ENCODE measurements around the gene CREG1. TPM values are rescaled to one million over a fixed set of nuclear protein-coding genes. Genes with fewer than 3 reads are reported as not detected.
"Not testable (repeated sequence)": the region's sequence is repeated elsewhere in the genome, so short reads cannot be mapped to it uniquely, and the experiment has no call there.

Gene CREG1
- polyA plus RNA-seq, 1 experiment = 27.5 TPM

DNA sequence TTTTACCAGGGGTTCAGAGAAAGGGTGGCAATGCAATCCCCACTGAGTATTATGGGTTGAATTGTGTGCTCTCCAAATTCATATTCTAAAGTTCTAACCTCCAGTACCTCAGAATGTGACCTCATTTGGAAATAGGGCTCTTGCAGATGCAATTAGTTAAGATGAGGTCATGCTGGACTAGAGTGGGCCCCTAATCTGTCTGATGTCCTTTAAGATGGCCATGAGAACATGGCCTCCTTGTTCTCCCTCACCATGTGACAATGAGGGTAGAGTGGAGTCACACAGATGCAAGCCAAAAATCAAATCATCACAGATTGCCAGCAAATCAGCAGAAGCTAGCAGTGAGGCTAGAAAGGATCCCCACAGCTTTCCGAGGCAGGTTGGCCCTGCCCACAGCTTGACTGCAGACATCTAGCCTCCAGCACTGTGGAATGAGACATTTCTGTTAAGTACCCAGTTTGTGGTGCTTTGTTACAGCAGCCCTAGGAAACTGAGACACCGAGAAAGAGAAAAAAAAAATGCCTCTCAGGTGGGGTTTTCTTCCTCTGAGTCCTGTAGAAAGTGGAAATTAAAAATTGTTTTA, 25.5 kb upstream of the CREG1 start:
- Histone ChIP-seq H3K36me3 (ENCODE audit: control insufficient read depth, insufficient read depth, low read length) (no peaks in the 10 kb centered on the region), H3K4me3 (ENCODE audit: low read depth, low read length) (no peak overlapping the region), H3K27me3 (ENCODE audit: control insufficient read depth, insufficient read depth, low read length) (no peaks in the 10 kb centered on the region)
- ChIA-PET CTCF (interaction anchor here (1.3 to 2.4 kb wide), 2 partner anchors 15 to 109 kb away, joined by 3 to 6 read pairs; no protein-coding TSS in a partner anchor), POLR2A (no interaction called here)
- no peak for DNase-seq (ENCODE audit: low read depth)
- TF ChIP-seq, protein P1, sequence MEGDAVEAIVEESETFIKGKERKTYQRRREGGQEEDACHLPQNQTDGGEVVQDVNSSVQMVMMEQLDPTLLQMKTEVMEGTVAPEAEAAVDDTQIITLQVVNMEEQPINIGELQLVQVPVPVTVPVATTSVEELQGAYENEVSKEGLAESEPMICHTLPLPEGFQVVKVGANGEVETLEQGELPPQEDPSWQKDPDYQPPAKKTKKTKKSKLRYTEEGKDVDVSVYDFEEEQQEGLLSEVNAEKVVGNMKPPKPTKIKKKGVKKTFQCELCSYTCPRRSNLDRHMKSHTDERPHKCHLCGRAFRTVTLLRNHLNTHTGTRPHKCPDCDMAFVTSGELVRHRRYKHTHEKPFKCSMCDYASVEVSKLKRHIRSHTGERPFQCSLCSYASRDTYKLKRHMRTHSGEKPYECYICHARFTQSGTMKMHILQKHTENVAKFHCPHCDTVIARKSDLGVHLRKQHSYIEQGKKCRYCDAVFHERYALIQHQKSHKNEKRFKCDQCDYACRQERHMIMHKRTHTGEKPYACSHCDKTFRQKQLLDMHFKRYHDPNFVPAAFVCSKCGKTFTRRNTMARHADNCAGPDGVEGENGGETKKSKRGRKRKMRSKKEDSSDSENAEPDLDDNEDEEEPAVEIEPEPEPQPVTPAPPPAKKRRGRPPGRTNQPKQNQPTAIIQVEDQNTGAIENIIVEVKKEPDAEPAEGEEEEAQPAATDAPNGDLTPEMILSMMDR (IDR thresholded peaks at IDR 0.05; ENCODE audit: insufficient read depth, low read depth, low read length) = no peak

DNA sequence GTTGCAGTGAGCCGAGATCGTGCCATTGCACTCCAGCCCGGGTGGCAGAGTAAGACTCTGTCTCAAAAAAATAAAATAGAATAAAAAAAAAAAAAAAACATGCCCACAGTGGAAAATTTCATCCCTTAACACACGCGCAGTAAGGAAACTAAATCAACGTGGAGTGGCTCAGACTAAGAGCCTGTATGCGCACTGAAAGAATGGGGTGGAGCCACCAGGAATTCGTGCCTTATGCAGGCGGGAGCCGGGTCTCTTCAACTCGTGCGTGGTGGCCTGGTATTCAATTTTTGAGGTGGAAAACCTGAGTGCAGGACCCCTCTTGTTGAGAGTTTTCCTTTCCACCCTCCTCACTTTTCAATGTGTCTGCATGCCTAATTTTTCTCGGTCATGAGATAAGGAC, 22.1 kb upstream of the CREG1 start:
- no peaks in the 10 kb centered on the region for H3K36me3 ChIP-seq (ENCODE audit: control insufficient read depth, insufficient read depth, low read length)
- H3K4me3 ChIP-seq (ENCODE audit: low read depth, low read length) = no peak overlapping the region
- TF ChIP-seq, protein P1 (IDR thresholded peaks at IDR 0.05; ENCODE audit: insufficient read depth, low read depth, low read length) = no peak
- POLR2A ChIA-PET = no interaction called here
- DNase-seq (ENCODE audit: low read depth) = no peak
- CTCF ChIA-PET = no interaction called here
- no peaks in the 10 kb centered on the region for H3K27me3 ChIP-seq (ENCODE audit: control insufficient read depth, insufficient read depth, low read length)

DNA sequence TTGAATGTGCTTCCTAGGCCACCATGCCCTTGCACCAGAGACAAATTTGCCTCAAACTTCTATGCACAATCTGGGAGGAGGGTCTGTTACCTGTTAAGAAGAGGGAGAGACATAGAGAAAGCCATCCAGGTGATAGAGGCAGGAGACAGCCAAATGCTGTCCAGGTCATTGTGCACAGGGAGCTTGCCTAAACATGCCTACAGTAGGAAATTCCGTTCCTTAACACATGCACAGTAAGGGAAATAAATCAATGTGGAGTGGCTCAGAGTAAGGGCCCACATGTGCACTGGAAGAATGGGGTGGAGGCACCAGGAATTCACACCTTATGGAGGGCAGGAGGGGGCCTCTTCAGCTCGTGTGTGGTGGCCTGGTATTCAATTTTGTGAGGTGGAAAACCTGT, 19.5 kb upstream of the CREG1 start:
- TF ChIP-seq, protein P1 (IDR thresholded peaks at IDR 0.05; ENCODE audit: insufficient read depth, low read depth, low read length) = no peak
- H3K27me3 ChIP-seq (ENCODE audit: control insufficient read depth, insufficient read depth, low read length) = no peaks in the 10 kb centered on the region
- no peaks in the 10 kb centered on the region for H3K36me3 ChIP-seq (ENCODE audit: control insufficient read depth, insufficient read depth, low read length)
- POLR2A ChIA-PET = no interaction called here
- CTCF ChIA-PET = interaction anchor here (1.2 to 1.5 kb wide), 3 partner anchors 8 to 17 kb away, joined by 3 to 5 read pairs (median 3); no protein-coding TSS in a partner anchor
- DNase-seq (ENCODE audit: low read depth) = no peak
- H3K4me3 ChIP-seq (ENCODE audit: low read depth, low read length) = no peak overlapping the region

DNA sequence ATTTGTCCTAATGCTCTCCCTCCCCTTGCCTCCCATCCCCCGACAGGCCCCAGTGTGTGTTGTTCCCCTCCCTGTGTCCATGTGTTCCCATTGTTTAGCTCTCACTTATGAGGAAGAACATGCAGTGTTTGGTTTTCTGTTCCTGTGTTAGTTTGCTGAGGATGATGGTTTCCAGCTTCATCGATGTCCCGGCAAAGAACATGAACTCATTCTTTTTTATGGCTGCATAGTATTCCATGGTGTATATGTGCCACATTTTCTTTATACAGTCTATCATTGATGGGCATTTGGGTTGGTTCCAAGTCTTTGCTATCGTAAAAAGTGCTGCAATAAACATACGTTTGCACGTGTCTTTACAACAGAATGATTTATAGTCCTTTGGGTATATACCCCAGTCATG, 17.1 kb upstream of the CREG1 start:
- H3K36me3 ChIP-seq (ENCODE audit: control insufficient read depth, insufficient read depth, low read length); H3K4me3 ChIP-seq (ENCODE audit: low read depth, low read length); DNase-seq (ENCODE audit: low read depth); POLR2A ChIA-PET; H3K27me3 ChIP-seq (ENCODE audit: control insufficient read depth, insufficient read depth, low read length): not testable (repeated sequence)
- CTCF ChIA-PET = interaction anchor here (0.6 kb wide), 1 partner anchor 123 kb away, joined by 4 read pairs; no protein-coding TSS in a partner anchor

- no peaks in the 10 kb centered on the region for H3K27me3 ChIP-seq (ENCODE audit: control insufficient read depth, insufficient read depth, low read length)
- TF ChIP-seq, protein P1 (IDR thresholded peaks at IDR 0.05; ENCODE audit: insufficient read depth, low read depth, low read length) = no peak
- H3K36me3 ChIP-seq (ENCODE audit: control insufficient read depth, insufficient read depth, low read length) = no peaks in the 10 kb centered on the region
- H3K4me3 ChIP-seq (ENCODE audit: low read depth, low read length) = no peak overlapping the region
- POLR2A ChIA-PET = no interaction called here
- DNase-seq (ENCODE audit: low read depth) = no peak
- CTCF ChIA-PET = interaction anchor here (1.1 kb wide), 1 partner anchor 14 kb away, joined by 4 read pairs; the partner anchor contains the start of gene CREG1
These were observed 14.1 kb upstream of the CREG1 start for GRCh38 chr1:167567663-167568062.

- TF ChIP-seq, protein P1 (IDR thresholded peaks at IDR 0.05; ENCODE audit: insufficient read depth, low read depth, low read length) = no peak
- no peak overlapping the region for H3K4me3 ChIP-seq (ENCODE audit: low read depth, low read length)
- CTCF ChIA-PET = interaction anchor here (0.6 to 1.4 kb wide), 3 partner anchors 9 to 28 kb away, joined by 3 to 4 read pairs (median 3); no protein-coding TSS in a partner anchor
- POLR2A ChIA-PET = no interaction called here
- H3K36me3 ChIP-seq (ENCODE audit: control insufficient read depth, insufficient read depth, low read length) = no peaks in the 10 kb centered on the region
- no peaks in the 10 kb centered on the region for H3K27me3 ChIP-seq (ENCODE audit: control insufficient read depth, insufficient read depth, low read length)
- DNase-seq (ENCODE audit: low read depth) = no peak
These were observed 13.2 kb upstream of the CREG1 start for GRCh38 chr1:167566766-167567165.

All from BJ (cell line).